AG04449 (cell line): Measurements from ENCODE around the gene ARID1B.

Experiments
- CTCF ChIA-PET: fragments of 350-600 bp; formaldehyde crosslinking; extraction: SDS; loops from one replicate; lab custom pipeline; 2021; ENCODE audit warnings: antibody characterized with exemption; lab: Yijun Ruan, JAX
- POLR2A ChIA-PET: fragments of 400-600, 350-600 bp; formaldehyde crosslinking; extraction: SDS; loops from one replicate; lab custom pipeline; 2020; ENCODE audit warnings: antibody characterized with exemption, inconsistent platforms; lab: Yijun Ruan, JAX
- DNase-seq: peaks from one replicate; pipeline ENCODE4 v3.0.0-alpha.2; 2010; ENCODE audit warnings: low read depth, low spot score
- H3K4me3 ChIP-seq: 2 replicates; pipeline ENCODE4 v1.5.1; 2011; ENCODE audit warnings: low read depth, mild to moderate bottlenecking, control low read depth, low read length
- CTCF ChIP-seq: IDR thresholded peaks from one replicate; pipeline ENCODE4 v1.5.1; 2011; ENCODE audit warnings: mild to moderate bottlenecking, moderate library complexity, low read length, control low read depth, inconsistent platforms; ENCODE audit not compliant: insufficient read depth; ENCODE audit errors: missing control alignments

Gene ARID1B

GRCh38 chr6:156777577-156778453 lies 637 bp downstream of the ARID1B start:
- ChIA-PET CTCF (interaction anchor here (1.2 to 1.5 kb wide), 2 partner anchors 10 to 1450 kb away, joined by 3 read pairs; no protein-coding TSS in a partner anchor), POLR2A (interaction anchor here (0.6 to 1.0 kb wide), 3 partner anchors 59 to 1284 kb away, joined by 3 read pairs; no protein-coding TSS in a partner anchor)
- H3K4me3 ChIP-seq = peak overlapping the region; percentile 77
- no peak for TF ChIP-seq CTCF
- no peak for DNase-seq

- POLR2A ChIA-PET = interaction anchor here (0.6 kb wide), 1 partner anchor 1285 kb away, joined by 3 read pairs; no protein-coding TSS in a partner anchor
Measured at GRCh38 chr6:156778454-156779205, 1.5 kb downstream of the ARID1B start.

GRCh38 chr6:156779206-156780094 lies 2.3 kb downstream of the ARID1B start:
- DNase-seq = no peak
- ChIA-PET CTCF (interaction anchor here (0.7 to 1.2 kb wide), 4 partner anchors 240 to 1451 kb away, joined by 3 to 4 read pairs (median 3); no protein-coding TSS in a partner anchor), POLR2A (interaction anchor here (0.7 kb wide), 1 partner anchor 10 kb away, joined by 3 read pairs; no protein-coding TSS in a partner anchor)

More at GRCh38 chr6:156778454-156779205, 1.5 kb downstream of the ARID1B start:
- peak overlapping the region; percentile 77 for H3K4me3 ChIP-seq
- CTCF ChIA-PET = interaction anchor here (0.9 to 1.2 kb wide), 2 partner anchors 241 to 1451 kb away, joined by 3 read pairs; no protein-coding TSS in a partner anchor
- DNase-seq = no peak
- no peak for TF ChIP-seq CTCF

GRCh38 chr6:156780102-156780641 lies 3.0 kb downstream of the ARID1B start:
- CTCF ChIA-PET = interaction anchor here (0.7 to 1.2 kb wide), 4 partner anchors 169 to 404 kb away, joined by 3 to 5 read pairs (median 4); no protein-coding TSS in a partner anchor

More at GRCh38 chr6:156779206-156780094, 2.3 kb downstream of the ARID1B start:
- TF ChIP-seq CTCF = no peak
- H3K4me3 ChIP-seq = peak overlapping the region; percentile 77

More at GRCh38 chr6:156780102-156780641, 3.0 kb downstream of the ARID1B start:
- TF ChIP-seq CTCF = no peak
- peak overlapping the region; percentile 77 for H3K4me3 ChIP-seq
- DNase-seq = peak; percentile 84
- POLR2A ChIA-PET = interaction anchor here (0.7 kb wide), 1 partner anchor 9 kb away, joined by 3 read pairs; no protein-coding TSS in a partner anchor
